ENCODE results near the gene DST.

DNA sequence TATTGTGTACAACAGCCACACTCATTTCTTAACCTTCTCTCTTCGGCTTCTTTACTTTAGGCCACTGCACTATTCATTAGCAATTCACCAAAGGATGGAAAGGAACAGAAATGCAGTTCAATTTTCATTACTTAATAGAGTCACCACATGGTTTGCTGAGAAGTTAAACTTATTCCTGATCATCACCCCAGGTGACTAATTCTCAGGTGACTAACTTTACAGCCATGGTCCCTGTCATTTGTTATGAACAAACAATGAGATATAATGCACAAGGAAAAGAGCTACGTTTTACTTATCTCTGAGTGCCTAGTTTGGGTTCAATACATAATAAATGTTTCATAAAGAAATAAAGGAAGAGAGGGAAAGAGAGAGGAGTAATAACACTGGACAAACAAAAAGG, 45.8 kb upstream of the DST start:
- TF ChIP-seq, protein P1, sequence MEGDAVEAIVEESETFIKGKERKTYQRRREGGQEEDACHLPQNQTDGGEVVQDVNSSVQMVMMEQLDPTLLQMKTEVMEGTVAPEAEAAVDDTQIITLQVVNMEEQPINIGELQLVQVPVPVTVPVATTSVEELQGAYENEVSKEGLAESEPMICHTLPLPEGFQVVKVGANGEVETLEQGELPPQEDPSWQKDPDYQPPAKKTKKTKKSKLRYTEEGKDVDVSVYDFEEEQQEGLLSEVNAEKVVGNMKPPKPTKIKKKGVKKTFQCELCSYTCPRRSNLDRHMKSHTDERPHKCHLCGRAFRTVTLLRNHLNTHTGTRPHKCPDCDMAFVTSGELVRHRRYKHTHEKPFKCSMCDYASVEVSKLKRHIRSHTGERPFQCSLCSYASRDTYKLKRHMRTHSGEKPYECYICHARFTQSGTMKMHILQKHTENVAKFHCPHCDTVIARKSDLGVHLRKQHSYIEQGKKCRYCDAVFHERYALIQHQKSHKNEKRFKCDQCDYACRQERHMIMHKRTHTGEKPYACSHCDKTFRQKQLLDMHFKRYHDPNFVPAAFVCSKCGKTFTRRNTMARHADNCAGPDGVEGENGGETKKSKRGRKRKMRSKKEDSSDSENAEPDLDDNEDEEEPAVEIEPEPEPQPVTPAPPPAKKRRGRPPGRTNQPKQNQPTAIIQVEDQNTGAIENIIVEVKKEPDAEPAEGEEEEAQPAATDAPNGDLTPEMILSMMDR (IDR thresholded peaks at IDR 0.05; ENCODE audit: low read depth, low read length, poor library complexity, severe bottlenecking) = no peak
- no peak for TF ChIP-seq EZH2phosphoT487 (IDR thresholded peaks at IDR 0.05; ENCODE audit: borderline replicate concordance, low read length)

Measured in DOHH2 (cell line).